ENCODE data around the gene PCCB. TPM values are rescaled to one million over a fixed set of nuclear protein-coding genes. Genes with fewer than 3 reads are reported as not detected.
A peak's percentile ranks its signal among the peaks of the same experiment; 100 is the strongest.
"Not testable (repeated sequence)": the region's sequence is repeated elsewhere in the genome, so short reads cannot be mapped to it uniquely, and the experiment has no call there.

PCCB gene
- total RNA-seq, 1 donor from 2014 or later, result 47.5 TPM

GRCh38 chr3:136336329-136337100 lies 86.4 kb downstream of the PCCB start:
- H3K4me1 Mint-ChIP-seq (ENCODE audit: low read depth), result peaks cover 8% of the 10 kb centered on the region
- no peak overlapping the region for H3K4me3 Mint-ChIP-seq (ENCODE audit: low read depth)
- intact Hi-C loops (cut with micrococcal nuclease), result no loop called here
- no peak overlapping the region for H3K27ac Mint-ChIP-seq
- H3K36me3 Mint-ChIP-seq (ENCODE audit: low read depth), result peaks cover 65% of the 10 kb centered on the region
- no peaks in the 10 kb centered on the region for H3K27me3 Mint-ChIP-seq (ENCODE audit: low read depth)
- H3K9me3 Mint-ChIP-seq, result no peaks in the 10 kb centered on the region
- DNase-seq (ENCODE audit: low spot score), result no peak

- H3K27ac Mint-ChIP-seq, result no peak overlapping the region
- H3K27me3 Mint-ChIP-seq (ENCODE audit: low read depth), result no peaks in the 10 kb centered on the region
- DNase-seq (ENCODE audit: low spot score), result no peak
- peaks cover 45% of the 10 kb centered on the region for H3K36me3 Mint-ChIP-seq (ENCODE audit: low read depth)
- intact Hi-C loops (cut with micrococcal nuclease), result no loop called here
- H3K4me1 Mint-ChIP-seq (ENCODE audit: low read depth), result no peaks in the 10 kb centered on the region
- H3K9me3 Mint-ChIP-seq, result no peaks in the 10 kb centered on the region
- H3K4me3 Mint-ChIP-seq (ENCODE audit: low read depth), result no peak overlapping the region
Measured at GRCh38 chr3:136343446-136343845, 93.3 kb downstream of the PCCB start.

- H3K36me3 Mint-ChIP-seq (ENCODE audit: low read depth), result peaks cover 46% of the 10 kb centered on the region
Measured at GRCh38 chr3:136343873-136344555, 93.9 kb downstream of the PCCB start.

GRCh38 chr3:136346486-136346885 lies 96.3 kb downstream of the PCCB start:
- no peak for DNase-seq (ENCODE audit: low spot score)
- H3K4me1 Mint-ChIP-seq (ENCODE audit: low read depth), result no peaks in the 10 kb centered on the region
- H3K27ac Mint-ChIP-seq, result no peak overlapping the region
- H3K27me3 Mint-ChIP-seq (ENCODE audit: low read depth), result no peaks in the 10 kb centered on the region
- intact Hi-C loops (cut with micrococcal nuclease), result no loop called here
- H3K36me3 Mint-ChIP-seq (ENCODE audit: low read depth), result peaks cover 35% of the 10 kb centered on the region
- no peak overlapping the region for H3K4me3 Mint-ChIP-seq (ENCODE audit: low read depth)
- H3K9me3 Mint-ChIP-seq, result no peaks in the 10 kb centered on the region

More at GRCh38 chr3:136343873-136344555, 93.9 kb downstream of the PCCB start:
- no peaks in the 10 kb centered on the region for H3K4me1 Mint-ChIP-seq (ENCODE audit: low read depth)
- H3K27ac Mint-ChIP-seq, result no peak overlapping the region
- no peak overlapping the region for H3K4me3 Mint-ChIP-seq (ENCODE audit: low read depth)
- no peaks in the 10 kb centered on the region for H3K27me3 Mint-ChIP-seq (ENCODE audit: low read depth)
- no peak for DNase-seq (ENCODE audit: low spot score)
- no peaks in the 10 kb centered on the region for H3K9me3 Mint-ChIP-seq
- intact Hi-C loops (cut with micrococcal nuclease), result no loop called here

GRCh38 chr3:136350132-136350531 lies 100.0 kb downstream of the PCCB start:
- Mint-ChIP-seq H3K27me3 (ENCODE audit: low read depth) (no peaks in the 10 kb centered on the region), H3K36me3 (ENCODE audit: low read depth) (peaks cover 31% of the 10 kb centered on the region), H3K27ac (no peak overlapping the region), H3K9me3 (peaks cover 4% of the 10 kb centered on the region), H3K4me3 (ENCODE audit: low read depth) (no peak overlapping the region), H3K4me1 (ENCODE audit: low read depth) (peaks cover 12% of the 10 kb centered on the region)
- intact Hi-C loops (cut with micrococcal nuclease), result loop anchor here (5.0 kb wide), 1 partner anchor 153 kb away; the partner anchor contains the start of gene MSL2
- no peak for DNase-seq (ENCODE audit: low spot score)

- Mint-ChIP-seq H3K4me3 (ENCODE audit: low read depth) (no peak overlapping the region), H3K27me3 (ENCODE audit: low read depth) (no peaks in the 10 kb centered on the region), H3K36me3 (ENCODE audit: low read depth) (peaks cover 35% of the 10 kb centered on the region), H3K4me1 (ENCODE audit: low read depth) (peaks cover 12% of the 10 kb centered on the region), H3K9me3 (peaks cover 8% of the 10 kb centered on the region), H3K27ac (no peak overlapping the region)
- no peak for DNase-seq (ENCODE audit: low spot score)
- intact Hi-C loops (cut with micrococcal nuclease), result loop anchor here (5.0 kb wide), 1 partner anchor 153 kb away; the partner anchor contains the start of gene MSL2
Measured at GRCh38 chr3:136350557-136350956, 100.4 kb downstream of the PCCB start.

GRCh38 chr3:136351351-136351750 lies 101.2 kb downstream of the PCCB start:
- Mint-ChIP-seq H3K27ac (no peak overlapping the region), H3K27me3 (ENCODE audit: low read depth) (no peaks in the 10 kb centered on the region), H3K36me3 (ENCODE audit: low read depth) (peaks cover 35% of the 10 kb centered on the region), H3K4me3 (ENCODE audit: low read depth) (no peak overlapping the region), H3K9me3 (peaks cover 15% of the 10 kb centered on the region), H3K4me1 (ENCODE audit: low read depth) (peaks cover 12% of the 10 kb centered on the region)
- intact Hi-C loops (cut with micrococcal nuclease), result loop anchor here (5.0 kb wide), 1 partner anchor 154 kb away; the partner anchor contains the start of gene MSL2
- no peak for DNase-seq (ENCODE audit: low spot score)

GRCh38 chr3:136351905-136352304 lies 101.8 kb downstream of the PCCB start:
- DNase-seq (ENCODE audit: low spot score), result no peak
- peaks cover 15% of the 10 kb centered on the region for H3K9me3 Mint-ChIP-seq
- no peaks in the 10 kb centered on the region for H3K27me3 Mint-ChIP-seq (ENCODE audit: low read depth)
- no peak overlapping the region for H3K27ac Mint-ChIP-seq
- H3K4me1 Mint-ChIP-seq (ENCODE audit: low read depth), result peaks cover 12% of the 10 kb centered on the region
- intact Hi-C loops (cut with micrococcal nuclease), result loop anchor here (5.0 kb wide), 1 partner anchor 155 kb away; the partner anchor contains the start of gene MSL2
- H3K36me3 Mint-ChIP-seq (ENCODE audit: low read depth), result peaks cover 35% of the 10 kb centered on the region
- H3K4me3 Mint-ChIP-seq (ENCODE audit: low read depth), result no peak overlapping the region

GRCh38 chr3:136353461-136353860 lies 103.3 kb downstream of the PCCB start:
- Mint-ChIP-seq H3K9me3 (peaks cover 15% of the 10 kb centered on the region), H3K36me3 (ENCODE audit: low read depth) (peaks cover 34% of the 10 kb centered on the region), H3K27ac (peak overlapping the region; percentile 58), H3K4me1 (ENCODE audit: low read depth) (peaks cover 12% of the 10 kb centered on the region), H3K4me3 (ENCODE audit: low read depth) (no peak overlapping the region), H3K27me3 (ENCODE audit: low read depth) (no peaks in the 10 kb centered on the region)
- intact Hi-C loops (cut with micrococcal nuclease), result loop anchor here (5.0 kb wide), 1 partner anchor 156 kb away; the partner anchor contains the start of gene MSL2
- DNase-seq (ENCODE audit: low spot score), result no peak

- intact Hi-C loops (cut with micrococcal nuclease), result no loop called here
- Mint-ChIP-seq H3K27ac (no peak overlapping the region), H3K27me3 (ENCODE audit: low read depth) (no peaks in the 10 kb centered on the region), H3K9me3 (no peaks in the 10 kb centered on the region), H3K36me3 (ENCODE audit: low read depth) (peaks cover 27% of the 10 kb centered on the region), H3K4me3 (ENCODE audit: low read depth) (no peak overlapping the region), H3K4me1 (ENCODE audit: low read depth) (peaks cover 3% of the 10 kb centered on the region)
- no peak for DNase-seq (ENCODE audit: low spot score)
Measured at GRCh38 chr3:136366289-136366688, 116.1 kb downstream of the PCCB start.

- H3K27me3 Mint-ChIP-seq (ENCODE audit: low read depth); H3K4me1 Mint-ChIP-seq (ENCODE audit: low read depth); H3K9me3 Mint-ChIP-seq; intact Hi-C loops (cut with micrococcal nuclease); DNase-seq (ENCODE audit: low spot score); H3K27ac Mint-ChIP-seq; H3K4me3 Mint-ChIP-seq (ENCODE audit: low read depth): not testable (repeated sequence)
- H3K36me3 Mint-ChIP-seq (ENCODE audit: low read depth), result peaks cover 40% of the 10 kb centered on the region
Measured at GRCh38 chr3:136375800-136376199, 125.7 kb downstream of the PCCB start.

- no peak for DNase-seq (ENCODE audit: low spot score)
- Mint-ChIP-seq H3K4me3 (ENCODE audit: low read depth) (no peak overlapping the region), H3K27ac (no peak overlapping the region), H3K9me3 (peaks cover 5% of the 10 kb centered on the region), H3K27me3 (ENCODE audit: low read depth) (no peaks in the 10 kb centered on the region), H3K36me3 (ENCODE audit: low read depth) (peaks cover 30% of the 10 kb centered on the region), H3K4me1 (ENCODE audit: low read depth) (no peaks in the 10 kb centered on the region)
- intact Hi-C loops (cut with micrococcal nuclease), result no loop called here
Measured at GRCh38 chr3:136377508-136377907, 127.4 kb downstream of the PCCB start.

- peaks cover 4% of the 10 kb centered on the region for H3K9me3 Mint-ChIP-seq
- H3K36me3 Mint-ChIP-seq (ENCODE audit: low read depth), result peaks cover 26% of the 10 kb centered on the region
- no peak overlapping the region for H3K27ac Mint-ChIP-seq
- H3K4me3 Mint-ChIP-seq (ENCODE audit: low read depth), result no peak overlapping the region
- no peak for DNase-seq (ENCODE audit: low spot score)
- no peaks in the 10 kb centered on the region for H3K27me3 Mint-ChIP-seq (ENCODE audit: low read depth)
- no peaks in the 10 kb centered on the region for H3K4me1 Mint-ChIP-seq (ENCODE audit: low read depth)
- intact Hi-C loops (cut with micrococcal nuclease), result no loop called here
Measured at GRCh38 chr3:136378011-136378410, 127.9 kb downstream of the PCCB start.
